Activated CD4-positive, alpha-beta T cell treated with anti-CD3 and anti-CD28 coated beads for 48 hours (primary cell): ENCODE data around the gene AGT.

ENCODE experiments used
- DNase-seq: peaks from one replicate; pipeline ENCODE4 v3.0.0-alpha.2; 2020

The AGT gene

DNA sequence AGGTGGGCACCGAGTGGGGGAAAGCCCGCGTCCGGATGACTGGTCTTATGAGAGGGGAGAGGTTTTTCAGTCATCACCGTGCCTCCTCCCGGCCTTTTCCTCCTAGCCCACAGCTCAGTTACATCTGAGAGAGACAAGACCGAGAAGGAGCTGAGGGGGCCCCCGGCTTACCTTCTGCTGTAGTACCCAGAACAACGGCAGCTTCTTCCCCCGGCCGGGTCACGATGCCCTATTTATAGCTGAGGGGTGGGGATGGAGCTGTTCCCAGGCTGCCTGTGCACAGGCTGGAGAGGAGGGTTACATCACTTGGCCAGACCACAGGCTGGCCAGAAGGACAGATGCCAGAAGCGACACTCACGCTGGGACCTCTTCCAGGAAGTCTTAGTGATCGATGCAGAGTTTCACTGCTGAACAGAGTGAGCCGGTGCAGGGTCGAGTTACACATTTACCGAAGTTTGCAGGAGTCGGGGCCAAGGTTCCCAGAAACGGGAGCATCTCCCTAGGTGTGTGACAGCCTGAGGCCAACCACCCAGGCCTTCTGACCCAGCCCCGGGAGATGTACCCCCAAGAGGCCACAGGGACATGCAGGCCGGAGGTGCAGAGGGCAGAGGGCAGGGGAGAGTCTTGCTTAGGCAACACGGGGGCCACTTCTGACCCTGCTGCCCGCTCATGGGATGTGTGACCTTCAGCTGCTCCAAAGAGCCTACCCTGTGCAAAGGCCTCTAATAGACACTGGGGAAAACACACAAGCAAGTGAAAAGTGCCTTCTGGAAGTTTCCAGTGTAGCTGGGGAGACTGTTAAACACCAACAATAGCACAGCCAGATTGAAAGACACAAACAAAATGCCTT, at the start of gene AGT:
Gene AGT, minus strand, starts transcription at position 208 of the 850 bp plus-strand sequence. CDS start 3,299 bp downstream, outside the sequence.
- no peak for DNase-seq

- DNase-seq: no peak
These were observed 47.7 kb upstream of the AGT start for GRCh38 chr1:230761443-230762167.

DNA sequence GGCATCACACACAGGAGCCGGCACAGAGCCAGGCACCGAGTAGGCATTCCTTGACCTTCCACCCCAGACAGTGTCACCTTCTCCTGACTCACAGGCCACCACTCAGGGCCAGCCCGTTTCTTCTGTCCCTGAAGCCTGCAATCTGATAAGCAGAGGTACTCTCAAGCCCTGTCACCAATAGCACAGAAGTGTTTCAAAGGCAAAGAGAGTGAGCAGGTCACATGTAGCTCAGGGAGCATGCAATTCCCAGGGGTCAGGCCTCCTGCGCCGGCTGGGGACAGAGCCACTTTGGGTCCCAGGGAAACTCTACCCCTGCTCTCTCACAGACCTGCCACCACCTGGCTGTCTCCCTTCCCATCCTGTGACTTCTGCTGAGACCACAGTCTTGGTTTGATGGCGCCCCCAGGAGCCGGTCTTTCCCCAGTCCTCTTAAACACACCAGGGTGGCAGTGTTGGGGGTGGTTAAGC, 46.5 kb upstream of the AGT start:
- no peak for DNase-seq

- no peak for DNase-seq
These were observed 45.6 kb upstream of the AGT start for GRCh38 chr1:230759369-230760065.

GRCh38 chr1:230758709-230759368, 44.9 kb upstream of the AGT start:
- DNase-seq: no peak

DNA sequence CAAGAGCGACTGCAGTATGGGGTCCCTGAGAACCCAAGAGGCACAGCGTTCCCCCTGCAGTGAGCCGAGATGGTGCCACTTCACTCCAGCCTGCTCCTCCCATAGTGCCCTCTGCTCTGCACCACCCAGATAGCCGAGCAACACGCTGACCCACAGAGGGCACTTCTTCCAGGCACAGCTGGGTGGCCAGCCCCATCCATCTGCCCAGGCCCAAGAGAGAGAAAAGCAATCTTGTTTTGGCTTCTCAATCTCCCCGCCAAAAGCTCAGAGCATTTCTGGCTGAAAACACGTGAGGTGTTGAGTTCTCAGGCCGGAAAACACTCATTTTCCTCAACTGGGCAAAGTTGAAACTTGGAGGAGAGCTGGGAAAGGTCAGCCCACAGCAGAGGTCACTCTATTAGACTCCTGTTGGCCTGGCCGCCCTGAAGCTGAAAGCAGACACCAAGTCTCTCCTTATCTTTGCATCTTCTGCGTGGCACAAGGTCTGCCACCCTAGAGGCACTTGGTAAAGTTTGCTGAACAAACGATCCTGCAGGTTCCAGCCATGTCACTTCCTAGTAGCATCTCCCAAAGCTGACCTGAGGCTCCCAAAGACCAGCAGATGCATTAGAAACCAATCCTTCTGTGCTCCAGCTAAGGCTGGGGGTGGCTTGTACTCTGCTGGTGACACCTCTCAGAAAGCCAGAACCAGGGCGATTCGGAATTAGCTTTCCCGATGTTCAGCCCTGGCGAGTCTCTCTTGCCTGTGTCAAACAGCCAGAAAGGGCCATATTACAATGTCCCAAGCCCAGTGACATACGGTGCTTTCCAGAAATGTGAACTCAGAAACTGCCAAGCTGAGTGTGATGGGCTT, 44.2 kb upstream of the AGT start:
- DNase-seq: no peak

DNA sequence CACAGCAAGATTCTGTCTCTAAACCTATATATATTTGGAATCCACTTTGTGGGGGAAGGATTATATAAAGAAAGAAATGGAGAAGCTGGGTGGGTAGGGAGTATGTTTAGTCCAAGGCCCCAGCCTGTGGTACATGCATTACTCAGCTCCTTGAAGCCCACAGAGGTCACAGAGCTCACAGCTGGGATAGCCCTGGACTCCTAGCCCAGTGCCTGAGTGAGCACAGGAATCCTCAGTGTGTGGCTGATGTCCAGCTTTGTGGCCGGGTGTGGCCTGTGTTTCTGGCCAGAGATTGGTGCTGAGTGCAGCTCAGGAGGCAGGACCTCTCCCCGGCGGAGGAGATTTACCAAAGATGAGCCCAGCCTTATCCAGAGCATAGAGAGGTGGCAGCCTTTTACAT, 40.9 kb upstream of the AGT start:
- no peak for DNase-seq

GRCh38 chr1:230753586-230754251, 39.8 kb upstream of the AGT start:
- DNase-seq: peak; percentile 40

- DNase-seq: no peak
These were observed 39.3 kb upstream of the AGT start for GRCh38 chr1:230753191-230753585.

DNA sequence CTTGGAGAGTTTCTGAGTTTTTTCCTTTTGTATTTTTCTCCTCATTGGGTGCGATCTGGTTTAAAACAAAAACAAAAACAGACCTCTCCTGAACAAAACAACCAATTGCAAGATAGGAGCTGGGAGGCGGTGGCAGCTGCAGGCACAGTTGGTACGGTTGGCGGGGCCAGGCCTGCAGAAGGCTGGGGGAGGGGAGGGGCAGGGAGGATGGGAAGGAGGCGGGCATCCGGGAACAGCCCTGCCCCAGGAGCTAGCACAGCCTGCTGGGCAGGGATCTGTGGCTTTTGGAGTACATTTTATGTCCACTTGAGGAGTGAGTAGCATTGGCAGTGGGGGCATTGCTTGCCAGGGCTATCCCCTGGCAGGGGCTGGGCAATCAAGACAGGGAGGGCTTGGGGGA, 38.5 kb upstream of the AGT start:
- no peak for DNase-seq

DNA sequence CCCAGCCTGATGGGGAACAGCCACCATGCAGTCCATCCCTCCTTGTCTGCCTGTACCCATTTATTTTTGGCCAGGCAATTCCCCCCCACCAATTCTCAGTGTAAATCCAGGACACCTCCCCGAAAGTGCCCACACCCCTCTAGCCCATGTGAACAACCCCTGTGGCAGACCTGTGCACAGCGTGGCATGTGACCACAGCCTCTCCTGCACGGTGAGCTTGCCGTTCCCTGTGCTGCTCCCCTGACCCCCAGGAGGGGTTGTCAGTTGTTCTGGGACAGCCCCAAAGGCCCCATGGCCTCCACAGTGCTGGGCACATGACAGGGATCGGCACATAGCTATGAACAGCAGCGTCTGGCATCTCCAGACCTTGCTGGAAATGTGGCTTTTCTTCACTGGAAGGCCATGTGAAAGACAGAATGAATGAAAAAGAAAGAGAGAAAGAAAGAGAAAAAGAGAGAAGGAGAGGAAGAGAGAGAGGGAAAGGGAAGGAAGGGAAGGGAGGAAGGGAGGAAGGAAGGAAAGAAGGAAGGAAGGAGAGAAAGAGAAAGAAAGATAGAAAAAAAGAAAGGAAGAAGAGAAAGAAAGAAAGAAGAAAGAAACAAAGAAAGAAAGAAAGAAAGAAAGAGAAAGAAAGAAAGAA, 37.2 kb upstream of the AGT start:
- no peak for DNase-seq

GRCh38 chr1:230750576-230750975, 36.7 kb upstream of the AGT start:
- no peak for DNase-seq

DNA sequence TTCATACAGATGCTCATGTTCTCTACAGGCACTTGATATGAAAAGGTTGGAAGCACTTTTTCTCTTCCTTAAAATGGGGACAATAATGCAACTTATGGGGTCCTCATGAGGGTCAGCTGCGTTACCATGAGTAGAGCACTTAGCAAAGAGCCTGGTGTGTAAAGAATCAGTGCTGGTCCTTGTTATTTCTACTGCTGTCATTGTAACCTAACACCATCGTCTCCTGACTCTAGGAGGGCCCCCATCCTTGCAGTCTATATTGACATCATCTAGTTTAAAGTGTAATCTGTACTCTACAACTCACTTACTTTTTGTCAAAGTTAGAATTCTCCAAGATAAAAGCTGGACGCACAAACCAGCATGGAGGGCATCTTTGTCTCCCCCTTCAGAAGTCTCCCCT, 35.7 kb upstream of the AGT start:
- DNase-seq: no peak

DNA sequence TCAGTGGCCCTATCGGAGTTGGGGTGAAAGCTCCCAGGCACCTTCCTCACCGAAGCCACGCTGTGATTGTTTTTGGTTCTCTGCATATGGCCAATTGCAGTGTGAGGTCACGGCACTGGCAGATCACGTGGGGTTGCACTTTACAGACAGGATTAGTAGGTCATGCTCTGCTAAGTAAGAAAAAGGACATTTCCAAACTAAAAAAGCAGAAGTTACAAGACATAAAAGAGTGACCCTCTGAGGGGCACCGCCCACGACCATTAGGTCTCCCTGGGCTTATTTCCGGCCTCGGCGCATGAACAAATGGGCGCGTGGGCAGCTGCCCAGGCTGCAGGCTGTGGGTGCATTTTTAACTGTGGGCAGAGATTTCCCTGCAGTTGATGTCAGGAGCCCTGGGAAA, 35.2 kb upstream of the AGT start:
- DNase-seq: no peak

GRCh38 chr1:230747890-230748800, 34.2 kb upstream of the AGT start:
- DNase-seq: no peak

DNA sequence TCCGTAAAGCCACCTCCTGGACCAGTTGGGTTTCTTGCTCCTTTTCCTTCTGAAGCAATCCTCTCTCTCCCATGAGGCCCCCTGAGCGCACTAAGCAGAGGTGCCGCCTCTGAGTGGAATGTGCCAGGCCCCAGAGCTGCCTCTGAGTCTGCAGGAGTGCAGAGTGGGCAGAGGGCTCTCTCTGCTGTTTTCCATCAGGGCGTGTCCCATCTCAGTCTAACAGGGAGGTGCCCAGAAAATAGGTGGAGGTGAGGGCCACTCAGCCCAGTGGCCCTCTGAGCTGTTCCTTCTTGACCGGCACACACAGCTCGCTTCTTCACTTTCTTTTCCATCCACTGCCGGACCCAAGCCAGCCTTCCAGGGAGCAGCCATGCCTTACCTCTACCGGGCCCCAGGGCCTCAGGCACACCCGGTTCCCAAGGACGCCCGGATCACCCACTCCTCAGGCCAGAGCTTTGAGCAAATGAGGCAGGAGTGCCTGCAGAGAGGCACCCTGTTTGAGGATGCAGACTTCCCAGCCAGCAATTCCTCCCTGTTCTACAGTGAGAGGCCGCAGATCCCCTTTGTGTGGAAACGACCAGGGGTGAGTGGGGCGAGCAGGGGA, 33.3 kb upstream of the AGT start, which contains the start of gene CAPN9:
Gene CAPN9, plus strand, starts transcription at position 262 of the 604 bp plus-strand sequence. Its CDS starts 109 bp downstream, at position 371.
- no peak for DNase-seq

- no peak for DNase-seq
These were observed 32.7 kb upstream of the AGT start for GRCh38 chr1:230746617-230747016.

GRCh38 chr1:230745071-230745470, 31.1 kb upstream of the AGT start:
- DNase-seq: no peak

DNA sequence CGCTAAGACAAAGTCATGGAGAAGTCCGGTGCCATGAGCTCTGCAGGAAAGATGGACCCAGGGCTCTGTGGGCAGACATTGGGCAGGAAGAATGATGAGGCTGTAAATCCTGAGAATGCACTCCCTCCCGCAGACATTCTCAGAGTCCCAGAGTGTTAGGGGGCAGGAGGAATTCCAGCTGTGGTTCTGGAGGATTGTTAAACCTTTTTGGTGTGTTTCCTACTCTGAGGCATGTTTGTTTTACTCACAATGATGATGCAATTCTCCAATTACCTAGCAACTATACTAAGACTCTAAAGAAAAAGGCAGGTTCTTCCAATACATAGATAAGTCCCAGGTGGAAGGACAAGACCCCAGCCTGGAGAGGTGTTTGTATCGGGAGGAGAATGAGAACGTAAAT, 30.5 kb upstream of the AGT start:
- DNase-seq: no peak
